ENCODE data around the gene ADRB2.

DNA sequence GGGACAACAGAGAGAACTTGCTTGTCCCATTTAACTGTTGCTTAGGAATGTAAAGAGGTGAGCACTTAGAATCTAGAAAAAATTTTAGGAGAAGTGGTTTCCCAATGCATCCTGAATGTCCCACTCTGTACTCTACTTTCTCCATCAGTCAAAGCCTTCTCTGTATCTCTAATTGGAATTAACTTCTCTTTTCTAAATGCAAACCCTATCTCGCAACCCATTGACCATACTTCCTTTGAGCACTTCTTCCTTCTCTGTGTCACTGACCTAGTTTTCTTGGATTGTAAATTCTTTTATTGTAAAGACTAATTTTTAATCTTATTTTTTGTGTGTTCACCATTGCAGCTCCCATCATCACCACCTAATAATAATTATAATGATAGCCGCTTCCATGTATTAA lies 33.3 kb downstream of the ADRB2 start:
- TF ChIP-seq, protein P1, sequence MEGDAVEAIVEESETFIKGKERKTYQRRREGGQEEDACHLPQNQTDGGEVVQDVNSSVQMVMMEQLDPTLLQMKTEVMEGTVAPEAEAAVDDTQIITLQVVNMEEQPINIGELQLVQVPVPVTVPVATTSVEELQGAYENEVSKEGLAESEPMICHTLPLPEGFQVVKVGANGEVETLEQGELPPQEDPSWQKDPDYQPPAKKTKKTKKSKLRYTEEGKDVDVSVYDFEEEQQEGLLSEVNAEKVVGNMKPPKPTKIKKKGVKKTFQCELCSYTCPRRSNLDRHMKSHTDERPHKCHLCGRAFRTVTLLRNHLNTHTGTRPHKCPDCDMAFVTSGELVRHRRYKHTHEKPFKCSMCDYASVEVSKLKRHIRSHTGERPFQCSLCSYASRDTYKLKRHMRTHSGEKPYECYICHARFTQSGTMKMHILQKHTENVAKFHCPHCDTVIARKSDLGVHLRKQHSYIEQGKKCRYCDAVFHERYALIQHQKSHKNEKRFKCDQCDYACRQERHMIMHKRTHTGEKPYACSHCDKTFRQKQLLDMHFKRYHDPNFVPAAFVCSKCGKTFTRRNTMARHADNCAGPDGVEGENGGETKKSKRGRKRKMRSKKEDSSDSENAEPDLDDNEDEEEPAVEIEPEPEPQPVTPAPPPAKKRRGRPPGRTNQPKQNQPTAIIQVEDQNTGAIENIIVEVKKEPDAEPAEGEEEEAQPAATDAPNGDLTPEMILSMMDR (IDR thresholded peaks at IDR 0.05), result no peak
- no peak for TF ChIP-seq POLR2A (IDR thresholded peaks at IDR 0.05)

Data from heart left ventricle (tissue), 13 donors.